ENCODE results near the gene ERBB4.
"Not testable (repeated sequence)": the region's sequence is repeated elsewhere in the genome, so short reads cannot be mapped to it uniquely, and the experiment has no call there.

The ERBB4 gene

DNA sequence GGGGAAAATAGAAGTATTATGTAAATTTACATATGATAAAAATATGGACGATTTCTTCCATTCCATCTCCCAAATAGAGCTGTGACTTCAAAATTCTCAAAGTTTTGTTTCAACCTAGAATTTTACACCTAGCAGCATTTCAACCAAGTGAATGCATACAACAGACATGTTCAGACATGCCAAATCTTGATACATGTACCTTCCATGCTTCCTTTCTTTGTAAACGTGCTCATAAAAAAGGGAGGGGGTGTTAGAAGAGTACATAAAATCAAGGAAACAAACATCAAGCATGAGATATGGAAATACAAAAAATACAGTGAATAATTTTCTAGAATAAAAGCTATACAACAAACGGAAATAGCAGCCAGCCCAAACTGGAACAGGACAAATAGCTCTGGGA, 974.2 kb downstream of the ERBB4 start:
- no peak for DNase-seq (ENCODE audit: low read depth, low spot score)
- H3K9me3 ChIP-seq (ENCODE audit: control insufficient read depth, insufficient read depth, low read length) = no peaks in the 10 kb centered on the region
- no peaks in the 10 kb centered on the region for H3K4me1 ChIP-seq (ENCODE audit: control insufficient read depth, insufficient read depth, low read length)
- H3K27ac ChIP-seq (ENCODE audit: low read length) = no peak overlapping the region
- H3K4me3 ChIP-seq (ENCODE audit: low read length) = no peak overlapping the region
- no CpG with 5 or more reads among the region's 3 CpGs for WGBS (ENCODE audit: insufficient coverage, insufficient read length)
- no peaks in the 10 kb centered on the region for H3K27me3 ChIP-seq (ENCODE audit: control insufficient read depth, insufficient read depth, low read length)
- H3K36me3 ChIP-seq (ENCODE audit: control insufficient read depth, insufficient read depth, low read length) = no peaks in the 10 kb centered on the region

DNA sequence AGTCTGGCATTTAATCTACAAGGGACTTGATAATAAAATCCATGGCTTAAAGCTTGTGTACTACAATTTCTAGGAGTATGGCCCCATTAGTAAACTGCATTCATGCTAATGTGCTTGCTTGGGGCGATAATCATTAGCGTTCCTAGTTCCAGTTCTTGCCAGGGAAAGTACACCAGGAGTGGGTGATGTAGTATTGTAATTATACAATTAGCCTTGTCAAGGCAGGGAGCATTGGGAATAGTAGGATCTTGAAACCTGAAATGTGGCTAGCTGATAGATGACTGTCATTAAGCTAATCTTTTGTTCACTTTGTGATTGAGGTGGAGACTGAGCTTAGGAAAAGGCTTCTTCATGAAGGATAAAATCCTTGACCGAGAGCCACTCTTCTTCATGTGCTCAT, 993.0 kb downstream of the ERBB4 start:
- Histone ChIP-seq H3K27me3 (ENCODE audit: control insufficient read depth, insufficient read depth, low read length) (no peaks in the 10 kb centered on the region), H3K4me1 (ENCODE audit: control insufficient read depth, insufficient read depth, low read length) (no peaks in the 10 kb centered on the region), H3K36me3 (ENCODE audit: control insufficient read depth, insufficient read depth, low read length) (no peaks in the 10 kb centered on the region), H3K4me3 (ENCODE audit: low read length) (no peak overlapping the region), H3K9me3 (ENCODE audit: control insufficient read depth, insufficient read depth, low read length) (no peaks in the 10 kb centered on the region), H3K27ac (ENCODE audit: low read length) (no peak overlapping the region)
- no CpG with 5 or more reads among the region's 3 CpGs for WGBS (ENCODE audit: insufficient coverage, insufficient read length)
- DNase-seq (ENCODE audit: low read depth, low spot score) = no peak

GRCh38 chr2:211534632-211535031, 1004.0 kb downstream of the ERBB4 start:
- no peaks in the 10 kb centered on the region for H3K9me3 ChIP-seq (ENCODE audit: control insufficient read depth, insufficient read depth, low read length)
- H3K27me3 ChIP-seq (ENCODE audit: control insufficient read depth, insufficient read depth, low read length) = no peaks in the 10 kb centered on the region
- no peak overlapping the region for H3K4me3 ChIP-seq (ENCODE audit: low read length)
- no peaks in the 10 kb centered on the region for H3K4me1 ChIP-seq (ENCODE audit: control insufficient read depth, insufficient read depth, low read length)
- WGBS (ENCODE audit: insufficient coverage, insufficient read length) = no CpG with 5 or more reads among the region's 5 CpGs
- no peak for DNase-seq (ENCODE audit: low read depth, low spot score)
- no peaks in the 10 kb centered on the region for H3K36me3 ChIP-seq (ENCODE audit: control insufficient read depth, insufficient read depth, low read length)
- no peak overlapping the region for H3K27ac ChIP-seq (ENCODE audit: low read length)

DNA sequence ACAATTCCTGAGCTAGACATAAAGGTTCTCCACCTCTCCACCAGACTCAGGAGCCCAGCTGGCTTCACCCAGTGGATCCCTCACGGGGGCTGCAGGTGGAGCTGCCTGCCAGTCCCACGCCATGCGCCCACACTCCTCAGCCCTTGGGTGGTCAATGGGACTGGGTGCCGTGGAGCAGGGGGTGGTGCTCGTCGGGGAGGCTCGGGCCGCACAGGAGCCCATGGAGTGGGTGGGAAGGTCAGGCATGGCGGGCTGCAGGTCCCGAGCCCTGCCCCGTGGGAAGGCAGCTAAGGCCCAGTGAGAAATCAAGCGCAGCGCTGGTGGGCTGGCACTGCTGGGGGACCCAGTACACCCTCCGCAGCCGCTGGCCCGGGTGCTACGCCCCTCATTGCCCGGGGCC, 1014.4 kb downstream of the ERBB4 start:
- H3K27ac ChIP-seq (ENCODE audit: low read length); H3K4me1 ChIP-seq (ENCODE audit: control insufficient read depth, insufficient read depth, low read length); H3K4me3 ChIP-seq (ENCODE audit: low read length); H3K27me3 ChIP-seq (ENCODE audit: control insufficient read depth, insufficient read depth, low read length); H3K36me3 ChIP-seq (ENCODE audit: control insufficient read depth, insufficient read depth, low read length); DNase-seq (ENCODE audit: low read depth, low spot score); H3K9me3 ChIP-seq (ENCODE audit: control insufficient read depth, insufficient read depth, low read length): not testable (repeated sequence)
- no CpG with 5 or more reads among the region's 18 CpGs for WGBS (ENCODE audit: insufficient coverage, insufficient read length)

GRCh38 chr2:211516537-211516936, 1022.1 kb downstream of the ERBB4 start:
- H3K36me3 ChIP-seq (ENCODE audit: control insufficient read depth, insufficient read depth, low read length) = no peaks in the 10 kb centered on the region
- no CpG with 5 or more reads among the region's 3 CpGs for WGBS (ENCODE audit: insufficient coverage, insufficient read length)
- H3K4me1 ChIP-seq (ENCODE audit: control insufficient read depth, insufficient read depth, low read length) = no peaks in the 10 kb centered on the region
- no peaks in the 10 kb centered on the region for H3K9me3 ChIP-seq (ENCODE audit: control insufficient read depth, insufficient read depth, low read length)
- DNase-seq (ENCODE audit: low read depth, low spot score) = no peak
- H3K4me3 ChIP-seq (ENCODE audit: low read length) = no peak overlapping the region
- H3K27me3 ChIP-seq (ENCODE audit: control insufficient read depth, insufficient read depth, low read length) = no peaks in the 10 kb centered on the region
- no peak overlapping the region for H3K27ac ChIP-seq (ENCODE audit: low read length)

DNA sequence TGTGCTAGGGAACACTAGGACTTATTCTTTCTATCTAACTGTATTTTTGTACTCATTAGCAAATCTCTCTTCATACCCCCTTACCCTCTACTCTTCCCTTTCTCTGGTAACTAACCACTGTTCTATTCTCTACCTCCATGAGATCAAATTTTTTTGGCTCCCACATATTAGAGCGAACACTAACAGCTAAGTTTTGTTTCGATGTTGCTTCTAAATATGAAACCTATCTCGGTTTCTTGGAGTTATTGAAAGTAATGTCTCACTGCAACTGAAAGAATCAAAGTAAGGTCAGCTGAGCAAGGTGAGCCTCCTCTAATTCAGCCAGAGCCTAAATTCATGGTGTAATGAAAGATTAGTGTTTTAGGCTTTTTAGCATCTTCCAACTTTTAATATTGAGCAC, 1024.6 kb downstream of the ERBB4 start:
- Histone ChIP-seq H3K27ac (ENCODE audit: low read length) (no peak overlapping the region), H3K36me3 (ENCODE audit: control insufficient read depth, insufficient read depth, low read length) (no peaks in the 10 kb centered on the region), H3K4me3 (ENCODE audit: low read length) (no peak overlapping the region), H3K4me1 (ENCODE audit: control insufficient read depth, insufficient read depth, low read length) (no peaks in the 10 kb centered on the region), H3K27me3 (ENCODE audit: control insufficient read depth, insufficient read depth, low read length) (no peaks in the 10 kb centered on the region), H3K9me3 (ENCODE audit: control insufficient read depth, insufficient read depth, low read length) (no peaks in the 10 kb centered on the region)
- DNase-seq (ENCODE audit: low read depth, low spot score) = no peak
- no CpG with 5 or more reads among the region's 3 CpGs for WGBS (ENCODE audit: insufficient coverage, insufficient read length)

DNA sequence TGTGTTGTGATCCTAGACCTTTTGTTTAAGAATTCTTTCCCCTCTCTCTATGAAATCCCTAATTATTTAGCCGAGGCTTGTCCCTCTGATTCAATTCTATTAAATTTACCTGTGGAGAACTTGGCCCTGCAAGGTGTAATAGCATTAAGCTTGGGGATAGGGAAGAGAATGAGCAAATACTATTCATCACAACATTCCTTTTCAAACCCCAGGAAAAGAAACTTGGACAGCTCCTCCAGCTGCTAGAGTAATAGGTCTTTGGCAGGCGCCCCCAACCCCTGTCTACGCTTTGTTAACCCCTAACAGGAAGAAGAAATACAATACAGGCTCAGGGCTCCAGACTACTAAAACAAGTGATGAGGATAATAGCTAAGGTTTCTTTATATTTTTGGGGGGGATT, 1025.2 kb downstream of the ERBB4 start:
- Histone ChIP-seq H3K36me3 (ENCODE audit: control insufficient read depth, insufficient read depth, low read length) (no peaks in the 10 kb centered on the region), H3K27me3 (ENCODE audit: control insufficient read depth, insufficient read depth, low read length) (no peaks in the 10 kb centered on the region), H3K9me3 (ENCODE audit: control insufficient read depth, insufficient read depth, low read length) (no peaks in the 10 kb centered on the region), H3K4me3 (ENCODE audit: low read length) (no peak overlapping the region), H3K4me1 (ENCODE audit: control insufficient read depth, insufficient read depth, low read length) (no peaks in the 10 kb centered on the region), H3K27ac (ENCODE audit: low read length) (no peak overlapping the region)
- DNase-seq (ENCODE audit: low read depth, low spot score) = no peak
- WGBS (ENCODE audit: insufficient coverage, insufficient read length) = no CpG with 5 or more reads among the region's 3 CpGs

- Histone ChIP-seq H3K9me3 (ENCODE audit: control insufficient read depth, insufficient read depth, low read length) (no peaks in the 10 kb centered on the region), H3K27ac (ENCODE audit: low read length) (no peak overlapping the region), H3K27me3 (ENCODE audit: control insufficient read depth, insufficient read depth, low read length) (no peaks in the 10 kb centered on the region), H3K4me3 (ENCODE audit: low read length) (no peak overlapping the region), H3K36me3 (ENCODE audit: control insufficient read depth, insufficient read depth, low read length) (no peaks in the 10 kb centered on the region), H3K4me1 (ENCODE audit: control insufficient read depth, insufficient read depth, low read length) (no peaks in the 10 kb centered on the region)
- WGBS (ENCODE audit: insufficient coverage, insufficient read length) = no CpG with 5 or more reads among the region's 3 CpGs
- no peak for DNase-seq (ENCODE audit: low read depth, low spot score)
Observed at GRCh38 chr2:211512806-211513205, 1025.8 kb downstream of the ERBB4 start.

DNA sequence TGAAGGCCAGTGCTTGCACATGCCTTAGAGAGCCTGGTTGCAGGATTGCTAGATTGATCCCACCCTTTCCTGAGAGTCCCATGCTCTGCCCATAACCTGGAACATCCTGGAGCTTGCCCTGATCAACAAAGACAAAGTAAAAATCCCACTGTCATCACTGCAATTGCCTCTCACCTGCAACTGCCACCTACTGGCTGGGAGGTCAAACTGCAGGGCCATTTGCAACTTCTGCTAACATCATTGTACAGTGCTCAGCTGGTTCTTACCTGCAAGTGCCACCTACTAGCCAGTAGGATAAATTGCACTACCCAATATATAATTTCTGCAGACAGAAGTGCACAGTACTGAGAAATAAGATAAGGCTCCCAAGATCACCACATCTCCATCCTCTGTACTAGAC, 1034.7 kb downstream of the ERBB4 start:
- Histone ChIP-seq H3K4me3 (ENCODE audit: low read length) (no peak overlapping the region), H3K27me3 (ENCODE audit: control insufficient read depth, insufficient read depth, low read length) (no peaks in the 10 kb centered on the region), H3K9me3 (ENCODE audit: control insufficient read depth, insufficient read depth, low read length) (no peaks in the 10 kb centered on the region), H3K36me3 (ENCODE audit: control insufficient read depth, insufficient read depth, low read length) (no peaks in the 10 kb centered on the region), H3K27ac (ENCODE audit: low read length) (no peak overlapping the region), H3K4me1 (ENCODE audit: control insufficient read depth, insufficient read depth, low read length) (no peaks in the 10 kb centered on the region)
- DNase-seq (ENCODE audit: low read depth, low spot score) = no peak

GRCh38 chr2:211503198-211503597, 1035.4 kb downstream of the ERBB4 start:
- WGBS (ENCODE audit: insufficient coverage, insufficient read length) = no CpG with 5 or more reads among the region's 4 CpGs
- H3K36me3 ChIP-seq (ENCODE audit: control insufficient read depth, insufficient read depth, low read length) = no peaks in the 10 kb centered on the region
- DNase-seq (ENCODE audit: low read depth, low spot score) = no peak
- no peak overlapping the region for H3K4me3 ChIP-seq (ENCODE audit: low read length)
- H3K27ac ChIP-seq (ENCODE audit: low read length) = no peak overlapping the region
- no peaks in the 10 kb centered on the region for H3K27me3 ChIP-seq (ENCODE audit: control insufficient read depth, insufficient read depth, low read length)
- H3K9me3 ChIP-seq (ENCODE audit: control insufficient read depth, insufficient read depth, low read length) = no peaks in the 10 kb centered on the region
- 0 out of 2 replicates have a peak, but pooled peaks cover 2% of the 10 kb centered on the region for H3K4me1 ChIP-seq (ENCODE audit: control insufficient read depth, insufficient read depth, low read length)

GRCh38 chr2:211498551-211499205, 1039.9 kb downstream of the ERBB4 start:
- H3K4me1 ChIP-seq (ENCODE audit: control insufficient read depth, insufficient read depth, low read length) = 0 out of 2 replicates have a peak, but pooled peaks cover 2% of the 10 kb centered on the region
- no peak overlapping the region for H3K27ac ChIP-seq (ENCODE audit: low read length)
- no peaks in the 10 kb centered on the region for H3K9me3 ChIP-seq (ENCODE audit: control insufficient read depth, insufficient read depth, low read length)
- H3K4me3 ChIP-seq (ENCODE audit: low read length) = no peak overlapping the region
- DNase-seq (ENCODE audit: low read depth, low spot score) = no peak
- H3K27me3 ChIP-seq (ENCODE audit: control insufficient read depth, insufficient read depth, low read length) = no peaks in the 10 kb centered on the region
- no peaks in the 10 kb centered on the region for H3K36me3 ChIP-seq (ENCODE audit: control insufficient read depth, insufficient read depth, low read length)
- WGBS (ENCODE audit: insufficient coverage, insufficient read length) = no CpG with 5 or more reads among the region's 3 CpGs
